Measurements from ENCODE around the gene NCKAP5. TPM values are rescaled to one million over a fixed set of nuclear protein-coding genes. Genes with fewer than 3 reads are reported as not detected.

The NCKAP5 gene
- total and polyA plus RNA-seq, 2 of the 13 experiments (the other 11 are each of a cell fraction or from before 2014, with no cell fraction given): 0.01 TPM; not detected in 1

GRCh38 chr2:133605766-133606137, 37.5 kb upstream of the NCKAP5 start (continued):
- TF ChIP-seq HNF4G (IDR thresholded peaks at IDR 0.05; ENCODE audit: borderline replicate concordance, low read depth, low read length) (no peak), HNF4G (CRISPR knock-in tag; IDR thresholded peaks at IDR 0.05; ENCODE audit: borderline replicate concordance, low read depth) (no peak), ISX (CRISPR knock-in tag; conservative IDR thresholded peaks at IDR 0.05) (no peak)
- TF ChIP-seq, protein P1, sequence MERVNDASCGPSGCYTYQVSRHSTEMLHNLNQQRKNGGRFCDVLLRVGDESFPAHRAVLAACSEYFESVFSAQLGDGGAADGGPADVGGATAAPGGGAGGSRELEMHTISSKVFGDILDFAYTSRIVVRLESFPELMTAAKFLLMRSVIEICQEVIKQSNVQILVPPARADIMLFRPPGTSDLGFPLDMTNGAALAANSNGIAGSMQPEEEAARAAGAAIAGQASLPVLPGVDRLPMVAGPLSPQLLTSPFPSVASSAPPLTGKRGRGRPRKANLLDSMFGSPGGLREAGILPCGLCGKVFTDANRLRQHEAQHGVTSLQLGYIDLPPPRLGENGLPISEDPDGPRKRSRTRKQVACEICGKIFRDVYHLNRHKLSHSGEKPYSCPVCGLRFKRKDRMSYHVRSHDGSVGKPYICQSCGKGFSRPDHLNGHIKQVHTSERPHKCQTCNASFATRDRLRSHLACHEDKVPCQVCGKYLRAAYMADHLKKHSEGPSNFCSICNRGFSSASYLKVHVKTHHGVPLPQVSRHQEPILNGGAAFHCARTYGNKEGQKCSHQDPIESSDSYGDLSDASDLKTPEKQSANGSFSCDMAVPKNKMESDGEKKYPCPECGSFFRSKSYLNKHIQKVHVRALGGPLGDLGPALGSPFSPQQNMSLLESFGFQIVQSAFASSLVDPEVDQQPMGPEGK (CRISPR knock-in tag; IDR thresholded peaks at IDR 0.05): no peak

GRCh38 chr2:133605011-133605765, 36.9 kb upstream of the NCKAP5 start:
- H4K20me1 ChIP-seq (ENCODE audit: insufficient read depth, low read length): no peaks in the 10 kb centered on the region
- H2AFZ ChIP-seq (ENCODE audit: low read length): no peak overlapping the region
- no peak overlapping the region for H3K27ac ChIP-seq (ENCODE audit: extremely low read length, insufficient read depth, low read length)
- in situ Hi-C loops (cut with HindIII; ENCODE audit: extremely low pct_ligation_motif_present, low pct_unique_long_range_greater_than_20kb) (no loop called here), intact Hi-C loops (cut with micrococcal nuclease; ENCODE audit: unreplicated experiment) (no loop called here)
- no peaks in the 10 kb centered on the region for H3K36me3 ChIP-seq (replicated peaks in 1 of 2; ENCODE audit: control insufficient read depth in 1 of 2, insufficient read depth in 2 of 2, low read length in 2 of 2)
- 3% methylated on average over 7 of the region's 7 CpGs for WGBS (ENCODE audit: low lambda C conversion rate)
- DNase-seq (ENCODE audit: low spot score): no peak
- CTCF ChIA-PET (ENCODE audit: low intra/inter-chr PET ratio, low total read pairs): no interaction called here
- POLR2A ChIA-PET: no interaction called here
- H3K9me3 ChIP-seq (ENCODE audit: low read length): no peaks in the 10 kb centered on the region
- H3K9ac ChIP-seq (ENCODE audit: insufficient read depth, low read depth, low read length): no peak overlapping the region
- no peak overlapping the region for H3K4me3 ChIP-seq (replicated peaks in 1 of 3; ENCODE audit: insufficient read depth in 1 of 3, low read depth in 2 of 3, low read length in 3 of 3)
- no peaks in the 10 kb centered on the region for H3K4me1 ChIP-seq (ENCODE audit: insufficient read depth, low read length)
- H3K79me2 ChIP-seq (ENCODE audit: insufficient read depth, low read length): no peaks in the 10 kb centered on the region
- no TSS peak for BruUV-seq (replicated peaks)
- H3K27me3 ChIP-seq (ENCODE audit: control insufficient read depth in 1 of 2, insufficient read depth in 2 of 2, low read length in 2 of 2): peaks cover 0 to 5% of the 10 kb centered on the region in 2 experiments; a peak in 3 of 5 replicates
- H3K4me2 ChIP-seq (ENCODE audit: low read depth, low read length): no peak overlapping the region
- no peak for ATAC-seq
- no peak for FAIRE-seq
- no peak for TF ChIP-seq KLF15 (CRISPR knock-in tag; IDR thresholded peaks at IDR 0.05; ENCODE audit: borderline replicate concordance)
- TF ChIP-seq ZMAT3 (CRISPR knock-in tag; conservative IDR thresholded peaks at IDR 0.05): no peak
- TF ChIP-seq, protein P2, sequence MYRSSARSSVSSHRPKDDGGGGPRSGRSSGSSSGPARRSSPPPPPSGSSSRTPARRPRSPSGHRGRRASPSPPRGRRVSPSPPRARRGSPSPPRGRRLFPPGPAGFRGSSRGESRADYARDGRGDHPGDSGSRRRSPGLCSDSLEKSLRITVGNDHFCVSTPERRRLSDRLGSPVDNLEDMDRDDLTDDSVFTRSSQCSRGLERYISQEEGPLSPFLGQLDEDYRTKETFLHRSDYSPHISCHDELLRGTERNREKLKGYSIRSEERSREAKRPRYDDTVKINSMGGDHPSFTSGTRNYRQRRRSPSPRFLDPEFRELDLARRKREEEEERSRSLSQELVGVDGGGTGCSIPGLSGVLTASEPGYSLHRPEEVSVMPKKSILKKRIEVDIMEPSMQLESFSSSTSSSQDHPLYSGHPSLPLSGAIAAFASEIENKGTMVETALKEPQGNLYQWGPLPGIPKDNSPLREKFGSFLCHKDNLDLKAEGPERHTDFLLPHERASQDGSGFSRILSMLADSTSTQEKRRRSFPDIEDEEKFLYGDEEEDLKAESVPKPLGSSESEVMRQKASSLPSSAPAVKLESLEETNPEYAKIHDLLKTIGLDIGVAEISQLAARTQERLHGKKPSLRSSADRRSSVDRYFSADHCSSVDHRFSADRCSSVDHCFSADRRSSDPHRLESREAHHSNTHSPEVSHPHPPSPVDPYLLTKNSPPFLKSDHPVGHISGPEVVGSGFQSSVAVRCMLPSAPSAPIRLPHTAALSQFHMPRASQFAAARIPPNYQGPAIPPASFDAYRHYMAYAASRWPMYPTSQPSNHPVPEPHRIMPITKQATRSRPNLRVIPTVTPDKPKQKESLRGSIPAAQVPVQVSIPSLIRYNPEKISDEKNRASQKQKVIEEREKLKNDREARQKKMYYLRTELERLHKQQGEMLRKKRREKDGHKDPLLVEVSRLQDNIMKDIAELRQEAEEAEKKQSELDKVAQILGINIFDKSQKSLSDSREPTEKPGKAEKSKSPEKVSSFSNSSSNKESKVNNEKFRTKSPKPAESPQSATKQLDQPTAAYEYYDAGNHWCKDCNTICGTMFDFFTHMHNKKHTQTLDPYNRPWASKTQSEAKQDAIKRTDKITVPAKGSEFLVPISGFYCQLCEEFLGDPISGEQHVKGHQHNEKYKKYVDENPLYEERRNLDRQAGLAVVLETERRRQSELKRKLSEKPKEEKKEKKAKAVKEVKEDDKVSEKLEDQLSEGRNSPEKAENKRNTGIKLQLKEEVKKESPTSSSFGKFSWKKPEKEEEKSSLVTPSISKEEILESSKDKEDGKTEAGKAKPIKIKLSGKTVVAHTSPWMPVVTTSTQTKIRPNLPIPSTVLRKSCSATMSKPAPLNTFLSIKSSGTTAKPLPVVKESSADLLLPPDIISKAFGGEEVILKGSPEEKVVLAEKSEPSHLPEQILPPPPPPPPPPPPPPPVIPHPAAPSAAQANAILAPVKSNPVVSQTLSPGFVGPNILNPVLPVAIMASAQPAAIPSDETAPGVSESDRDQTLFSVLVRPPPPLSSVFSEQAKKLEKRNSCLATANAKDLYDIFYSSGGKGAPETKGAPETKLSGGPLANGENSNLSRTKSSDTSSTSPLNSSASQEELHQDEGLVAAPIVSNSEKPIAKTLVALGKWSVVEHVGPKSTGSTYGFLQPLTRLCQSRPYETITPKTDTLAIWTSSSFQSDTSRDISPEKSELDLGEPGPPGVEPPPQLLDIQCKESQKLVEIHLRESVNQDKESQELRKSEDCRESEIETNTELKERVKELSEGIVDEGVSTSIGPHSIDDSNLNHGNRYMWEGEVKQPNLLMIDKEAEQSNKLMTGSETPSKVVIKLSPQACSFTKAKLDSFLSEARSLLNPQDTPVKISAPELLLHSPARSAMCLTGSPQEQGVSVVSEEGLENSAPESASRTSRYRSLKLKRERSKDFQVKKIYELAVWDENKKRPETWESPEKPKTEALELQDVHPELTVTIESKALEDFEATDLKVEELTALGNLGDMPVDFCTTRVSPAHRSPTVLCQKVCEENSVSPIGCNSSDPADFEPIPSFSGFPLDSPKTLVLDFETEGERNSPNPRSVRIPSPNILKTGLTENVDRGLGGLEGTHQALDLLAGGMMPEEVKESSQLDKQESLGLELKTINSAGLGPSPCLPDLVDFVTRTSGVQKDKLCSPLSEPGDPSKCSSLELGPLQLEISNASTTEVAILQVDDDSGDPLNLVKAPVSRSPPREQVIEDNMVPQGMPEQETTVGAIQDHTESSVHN (CRISPR knock-in tag; IDR thresholded peaks at IDR 0.05): no peak
- no peak for TF ChIP-seq ZNF770 (CRISPR knock-in tag; IDR thresholded peaks at IDR 0.05)
- no peak for TF ChIP-seq ZNF616 (CRISPR knock-in tag; IDR thresholded peaks at IDR 0.05; ENCODE audit: low read depth)

Data from HepG2 (cell line).